GM23248 (cell line): ENCODE data around the gene TTC28. TPM values are rescaled to one million over a fixed set of nuclear protein-coding genes. Genes with fewer than 3 reads are reported as not detected.

Experiments
- DNase-seq: peaks from one replicate; pipeline ENCODE4 v3.0.0-alpha.2; 2015
- H2AFZ ChIP-seq: fragments of 200-600 bp; sonication (generic); 2 replicates; pipeline ENCODE4 v1.6.1; 2016; ENCODE audit warnings: antibody characterized with exemption
- H3F3A ChIP-seq: fragments of 200-600 bp; sonication (generic); 2 replicates; pipeline ENCODE4 v1.6.1; 2016; ENCODE audit warnings: mild to moderate bottlenecking, antibody characterized with exemption, mixed run types; ENCODE audit not compliant: insufficient read depth
- H3K27ac ChIP-seq: fragments of 200-600 bp; sonication (generic); 2 replicates; pipeline ENCODE4 v1.5.1; 2016; ENCODE audit warnings: mild to moderate bottlenecking
- H3K27me3 ChIP-seq: fragments of 200-600 bp; sonication (generic); replicated peaks from 2 replicates; pipeline ENCODE4 v1.6.1; 2016; ENCODE audit warnings: mild to moderate bottlenecking; ENCODE audit not compliant: insufficient read depth
- H3K36me3 ChIP-seq: fragments of 200-600 bp; sonication (generic); 2 replicates; pipeline ENCODE4 v1.6.1; 2016; ENCODE audit warnings: low read depth, mild to moderate bottlenecking
- H3K4me1 ChIP-seq: fragments of 200-600 bp; sonication (generic); 2 replicates; pipeline ENCODE4 v1.6.1; 2016; ENCODE audit warnings: mild to moderate bottlenecking; ENCODE audit not compliant: insufficient read depth
- H3K4me2 ChIP-seq: fragments of 200-600 bp; sonication (generic); one replicate; pipeline ENCODE4 v1.6.1; 2016; ENCODE audit warnings: mild to moderate bottlenecking; ENCODE audit not compliant: unreplicated experiment
- H3K4me3 ChIP-seq: fragments of 200-600 bp; sonication (generic); 2 replicates; pipeline ENCODE4 v1.5.1; 2016; ENCODE audit warnings: mild to moderate bottlenecking
- H3K79me2 ChIP-seq: fragments of 200-600 bp; sonication (generic); 2 replicates; pipeline ENCODE4 v1.6.1; 2016; ENCODE audit warnings: mild to moderate bottlenecking; ENCODE audit not compliant: insufficient read depth
- H3K9ac ChIP-seq: fragments of 200-600 bp; sonication (generic); 2 replicates; pipeline ENCODE4 v1.6.1; 2016; ENCODE audit warnings: mild to moderate bottlenecking
- H3K9me2 ChIP-seq: fragments of 200-600 bp; sonication (generic); 2 replicates; pipeline ENCODE4 v1.6.1; 2016; ENCODE audit warnings: mixed run types, mild to moderate bottlenecking, moderate library complexity; ENCODE audit not compliant: insufficient read depth
- H3K9me3 ChIP-seq: fragments of 200-600 bp; sonication (generic); one replicate; pipeline ENCODE4 v1.6.1; 2017; ENCODE audit warnings: low read depth
- H4K20me1 ChIP-seq: fragments of 200-600 bp; sonication (generic); 2 replicates; pipeline ENCODE4 v1.6.0; 2016; ENCODE audit not compliant: insufficient read depth
- EZH2 ChIP-seq: fragments of 200-600 bp; sonication (generic); IDR thresholded peaks from 2 replicates; pipeline ENCODE4 v1.6.1; 2018; ENCODE audit warnings: antibody characterized with exemption, mild to moderate bottlenecking; ENCODE audit not compliant: insufficient read depth, poor library complexity, severe bottlenecking
- EZH2phosphoT487 ChIP-seq: fragments of 200-600 bp; sonication (generic); IDR thresholded peaks from 2 replicates; pipeline ENCODE4 v1.6.1; 2018; ENCODE audit warnings: antibody characterized with exemption, moderate library complexity, mild to moderate bottlenecking, low read depth; ENCODE audit not compliant: insufficient read depth
- WGBS, 2 experiments: methylation state at CpG; one replicate each; pipeline ENCODE4 v1.1.6; 2015 to 2017; ENCODE audit warnings: low lambda C conversion rate in 2 of 2, low coverage in 1 of 2; ENCODE audit errors: missing lambda C conversion rate in 2 of 2; 5-methylcytosine and 5-hydroxymethylcytosine counted together
- in situ Hi-C: fragments of 300-500 bp; cut with MboI; formaldehyde crosslinking; loops from 2 replicates; pipeline ENCODE4 v1.15.0; 2020
- polyA plus RNA-seq: library from polyadenylated mRNA; unstranded; fragments of >200 nt; fragmentation: Nextera tagmentation; extraction: Ambion mirVana; gene quantifications from 2 replicates; pipeline ENCODE4 v1.2.1, GENCODE V29; 2016
- total RNA-seq: library from RNA; depleted of rRNA; stranded (reverse); fragments of >200 nt; shearing (Covaris generic); gene quantifications from 2 replicates; pipeline ENCODE4 v1.2.3, GENCODE V29; 2014

TTC28 gene
- total and polyA plus RNA-seq, 2 experiments from 2014 or later = 12.5 to 41.9 TPM

- Histone ChIP-seq H3K79me2 (0 out of 2 replicates have a peak, but pooled peaks cover 10% of the 10 kb centered on the region), H3K4me3 (no peak overlapping the region), H2AFZ (no peak overlapping the region), H3K4me2 (no peak overlapping the region), H3K27ac (no peak overlapping the region), H3K36me3 (no peaks in the 10 kb centered on the region), H3K9me3 (no peaks in the 10 kb centered on the region), H3K4me1 (peaks cover 44% of the 10 kb centered on the region), H3F3A (peaks cover 41% of the 10 kb centered on the region), H3K9ac (no peak overlapping the region), H3K9me2 (no peaks in the 10 kb centered on the region), H3K27me3 (no peaks in the 10 kb centered on the region), H4K20me1 (no peaks in the 10 kb centered on the region)
- WGBS, 2 experiments = 95% methylated on average over 3 of the region's 3 CpGs
- DNase-seq = no peak
- TF ChIP-seq EZH2 (no peak), EZH2phosphoT487 (no peak)
- in situ Hi-C loops = no loop called here
Measured at GRCh38 chr22:28137036-28137435, 542.6 kb downstream of the TTC28 start.

- Histone ChIP-seq H3K9ac (no peak overlapping the region), H3F3A (no peaks in the 10 kb centered on the region), H3K9me3 (no peaks in the 10 kb centered on the region), H2AFZ (no peak overlapping the region), H3K79me2 (0 out of 2 replicates have a peak, but pooled peaks cover 10% of the 10 kb centered on the region), H3K36me3 (no peaks in the 10 kb centered on the region), H4K20me1 (no peaks in the 10 kb centered on the region), H3K27ac (no peak overlapping the region), H3K4me2 (no peak overlapping the region), H3K4me3 (no peak overlapping the region), H3K9me2 (no peaks in the 10 kb centered on the region), H3K27me3 (no peaks in the 10 kb centered on the region), H3K4me1 (peaks cover 7% of the 10 kb centered on the region; the same call in 1 of the 2 replicates)
- 94% methylated on average over 2 of the region's 2 CpGs for WGBS, 2 experiments
- DNase-seq = no peak
- in situ Hi-C loops = no loop called here
- TF ChIP-seq EZH2phosphoT487 (no peak), EZH2 (no peak)
Measured at GRCh38 chr22:28132466-28132865, 547.2 kb downstream of the TTC28 start.

- Histone ChIP-seq H3K9me3 (no peaks in the 10 kb centered on the region), H3K79me2 (no peaks in the 10 kb centered on the region), H2AFZ (no peak overlapping the region), H3F3A (no peaks in the 10 kb centered on the region), H3K4me3 (no peak overlapping the region), H4K20me1 (no peaks in the 10 kb centered on the region), H3K4me1 (peaks cover 4% of the 10 kb centered on the region; the same call in 1 of the 2 replicates), H3K27me3 (no peaks in the 10 kb centered on the region), H3K9me2 (no peaks in the 10 kb centered on the region), H3K27ac (no peak overlapping the region), H3K36me3 (no peaks in the 10 kb centered on the region), H3K4me2 (no peak overlapping the region), H3K9ac (no peak overlapping the region)
- no peak for DNase-seq
- TF ChIP-seq EZH2phosphoT487 (no peak), EZH2 (no peak)
- in situ Hi-C loops = no loop called here
- 97 to 99% methylated on average over 7 of the region's 7 CpGs for WGBS, 2 experiments
Measured at GRCh38 chr22:28129319-28129962, 550.2 kb downstream of the TTC28 start.

- WGBS, 2 experiments = 70 to 77% methylated on average over 4 of the region's 4 CpGs
- no peaks in the 10 kb centered on the region for H3F3A ChIP-seq
- in situ Hi-C loops = no loop called here
Measured at GRCh38 chr22:28128827-28129226, 550.8 kb downstream of the TTC28 start.

More at GRCh38 chr22:28128827-28129226, 550.8 kb downstream of the TTC28 start:
- no peaks in the 10 kb centered on the region for H3K9me3 ChIP-seq
- no peaks in the 10 kb centered on the region for H3K9me2 ChIP-seq
- no peaks in the 10 kb centered on the region for H3K79me2 ChIP-seq
- no peak overlapping the region for H3K4me2 ChIP-seq
- DNase-seq = no peak
- no peak overlapping the region for H3K9ac ChIP-seq
- no peaks in the 10 kb centered on the region for H3K27me3 ChIP-seq
- H3K36me3 ChIP-seq = no peaks in the 10 kb centered on the region
- no peak for TF ChIP-seq EZH2phosphoT487
- TF ChIP-seq EZH2 = no peak
- H3K27ac ChIP-seq = no peak overlapping the region
- H3K4me1 ChIP-seq = peaks cover 8% of the 10 kb centered on the region; the same call in 1 of the 2 replicates
- no peaks in the 10 kb centered on the region for H4K20me1 ChIP-seq
- no peak overlapping the region for H2AFZ ChIP-seq
- H3K4me3 ChIP-seq = no peak overlapping the region
